Smooth muscle cell (in vitro differentiated cells): ENCODE results near the gene RMRP. TPM values are rescaled to one million over a fixed set of nuclear protein-coding genes. Genes with fewer than 3 reads are reported as not detected.

Experiments
- DNase-seq: peaks from one replicate; lab custom pipeline; 2025; ENCODE audit not compliant: unreplicated experiment; lab: John Stamatoyannopoulos, UW
- H2AFZ ChIP-seq: fragments of 200-600 bp; sonication (generic); 2 replicates; pipeline ENCODE4 v1.6.0; 2016; ENCODE audit warnings: antibody characterized with exemption, low read depth, mild to moderate bottlenecking
- H3F3A ChIP-seq: fragments of 200-600 bp; sonication (generic); 2 replicates; pipeline ENCODE4 v1.6.0; 2017; ENCODE audit warnings: antibody characterized with exemption, low read depth
- H3K27ac ChIP-seq: fragments of 200-600 bp; sonication (generic); 2 replicates; pipeline ENCODE4 v1.5.1; 2016; ENCODE audit warnings: low read depth, mild to moderate bottlenecking
- H3K27me3 ChIP-seq: fragments of 200-600 bp; sonication (generic); 2 replicates; pipeline ENCODE4 v1.6.1; 2016; ENCODE audit warnings: low read depth, mild to moderate bottlenecking
- H3K36me3 ChIP-seq: fragments of 200-600 bp; sonication (generic); 2 replicates; pipeline ENCODE4 v1.5.1; 2016; ENCODE audit warnings: low read depth
- H3K4me1 ChIP-seq: fragments of 200-600 bp; sonication (generic); 2 replicates; pipeline ENCODE4 v1.5.1; 2016; ENCODE audit warnings: low read depth
- H3K4me2 ChIP-seq: fragments of 200-600 bp; sonication (generic); 2 replicates; pipeline ENCODE4 v1.6.0; 2016; ENCODE audit warnings: mild to moderate bottlenecking
- H3K4me3 ChIP-seq: fragments of 200-600 bp; sonication (generic); 2 replicates; pipeline ENCODE4 v1.5.1; 2016; ENCODE audit warnings: mild to moderate bottlenecking
- H3K79me2 ChIP-seq: fragments of 200-600 bp; sonication (generic); 2 replicates; pipeline ENCODE4 v1.6.0; 2016; ENCODE audit warnings: low read depth, mild to moderate bottlenecking
- H3K9ac ChIP-seq: fragments of 200-600 bp; sonication (generic); 2 replicates; pipeline ENCODE4 v1.6.0; 2016; ENCODE audit warnings: low read depth
- H3K9me3 ChIP-seq: fragments of 200-600 bp; sonication (generic); replicated peaks from 2 replicates; pipeline ENCODE4 v1.5.1; 2016; ENCODE audit warnings: low read depth
- H4K20me1 ChIP-seq: fragments of 200-600 bp; sonication (generic); 2 replicates; pipeline ENCODE4 v1.6.0; 2016; ENCODE audit warnings: low read depth
- CTCF ChIP-seq: fragments of 200-600 bp; sonication (generic); IDR thresholded peaks from 2 replicates; pipeline ENCODE4 v1.5.1; 2017; ENCODE audit warnings: borderline replicate concordance, mild to moderate bottlenecking, antibody characterized with exemption; ENCODE audit not compliant: insufficient read depth, poor library complexity, severe bottlenecking
- WGBS: methylation state at CpG from one replicate; pipeline ENCODE4 v1.1.7; 2016; ENCODE audit warnings: low lambda C conversion rate; 5-methylcytosine and 5-hydroxymethylcytosine counted together
- polyA plus RNA-seq: library from polyadenylated mRNA; unstranded; fragments of >200 nt; fragmentation: Nextera tagmentation; extraction: Ambion mirVana; gene quantifications from 2 replicates; pipeline ENCODE4 v1.2.1, GENCODE V29; 2016
- total RNA-seq: library from RNA; depleted of rRNA; stranded (reverse); fragments of >200 nt; gene quantifications from 2 replicates; pipeline ENCODE4 v1.2.3, GENCODE V29; 2014

Gene RMRP
- total and polyA plus RNA-seq, 2 experiments from 2014 or later = 10,156 TPM; not detected in 1

- H3K9ac ChIP-seq = no peak overlapping the region
- H3K4me1 ChIP-seq = peaks cover under 1% of the 10 kb centered on the region
- no peaks in the 10 kb centered on the region for H3K36me3 ChIP-seq
- peaks cover 3% of the 10 kb centered on the region for H3K79me2 ChIP-seq
- peaks cover 53% of the 10 kb centered on the region for H4K20me1 ChIP-seq
- no peak for TF ChIP-seq CTCF
- no peak overlapping the region for H3K4me3 ChIP-seq
- peaks cover 53% of the 10 kb centered on the region for H3F3A ChIP-seq
- H3K27ac ChIP-seq = peak overlapping the region; percentile 44
- H3K27me3 ChIP-seq = no peaks in the 10 kb centered on the region
- H3K4me2 ChIP-seq = no peak overlapping the region
- WGBS = 63% methylated on average over 3 of the region's 3 CpGs
- DNase-seq = no peak
- H3K9me3 ChIP-seq = no peaks in the 10 kb centered on the region
- H2AFZ ChIP-seq = no peak overlapping the region
Measured at GRCh38 chr9:35681341-35682002, 23.7 kb upstream of the RMRP start.

DNA sequence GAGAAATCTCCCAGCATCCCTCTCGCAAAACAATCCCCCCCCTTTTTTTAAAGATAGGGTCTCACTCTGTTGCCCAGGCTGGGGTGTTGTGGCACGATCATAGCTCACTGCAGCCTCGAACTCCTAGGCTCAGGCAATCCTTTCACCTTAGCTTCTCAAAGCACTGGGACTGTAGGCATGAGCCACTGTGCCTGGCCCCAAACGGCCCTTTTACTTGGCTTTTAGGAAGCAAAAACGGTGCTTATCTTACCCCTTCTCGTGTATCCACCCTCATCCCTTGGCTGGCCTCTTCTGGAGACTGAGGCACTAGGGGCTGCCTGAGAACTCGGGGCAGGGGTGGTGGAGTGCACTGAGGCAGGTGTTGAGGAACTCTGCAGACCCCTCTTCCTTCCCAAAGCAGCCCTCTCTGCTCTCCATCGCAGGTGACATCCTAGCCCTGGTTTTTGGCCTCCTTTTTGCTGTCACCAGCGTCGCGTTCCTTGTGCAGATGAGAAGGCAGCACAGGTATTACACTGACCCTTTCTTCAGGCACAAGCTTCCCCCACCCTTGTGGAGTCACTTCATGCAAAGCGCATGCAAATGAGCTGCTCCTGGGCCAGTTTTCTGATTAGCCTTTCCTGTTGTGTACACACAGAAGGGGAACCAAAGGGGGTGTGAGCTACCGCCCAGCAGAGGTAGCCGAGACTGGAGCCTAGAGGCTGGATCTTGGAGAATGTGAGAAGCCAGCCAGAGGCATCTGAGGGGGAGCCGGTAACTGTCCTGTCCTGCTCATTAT, 22.7 kb upstream of the RMRP start:
- Histone ChIP-seq H3K9me3 (no peaks in the 10 kb centered on the region), H3K4me2 (no peak overlapping the region), H2AFZ (no peak overlapping the region), H3K4me3 (no peak overlapping the region), H3K9ac (no peak overlapping the region), H3K36me3 (no peaks in the 10 kb centered on the region), H3K79me2 (no peaks in the 10 kb centered on the region), H3K27ac (no peak overlapping the region), H4K20me1 (peaks cover 44% of the 10 kb centered on the region), H3F3A (peaks cover 48% of the 10 kb centered on the region), H3K27me3 (no peaks in the 10 kb centered on the region), H3K4me1 (peaks cover 5% of the 10 kb centered on the region)
- no peak for TF ChIP-seq CTCF
- no peak for DNase-seq
- WGBS = 56% methylated on average over 15 of the region's 15 CpGs

GRCh38 chr9:35679766-35680330, 22.0 kb upstream of the RMRP start:
- H2AFZ ChIP-seq = no peak overlapping the region
- no peaks in the 10 kb centered on the region for H3K79me2 ChIP-seq
- H3K27me3 ChIP-seq = no peaks in the 10 kb centered on the region
- peaks cover 37% of the 10 kb centered on the region for H4K20me1 ChIP-seq
- no peak overlapping the region for H3K9ac ChIP-seq
- no peak for TF ChIP-seq CTCF
- no peak overlapping the region for H3K4me3 ChIP-seq
- peaks cover 44% of the 10 kb centered on the region for H3F3A ChIP-seq
- H3K4me2 ChIP-seq = no peak overlapping the region
- 88% methylated on average over 8 of the region's 8 CpGs for WGBS
- no peaks in the 10 kb centered on the region for H3K9me3 ChIP-seq
- no peak for DNase-seq
- H3K27ac ChIP-seq = no peak overlapping the region
- H3K4me1 ChIP-seq = peaks cover 5% of the 10 kb centered on the region
- no peaks in the 10 kb centered on the region for H3K36me3 ChIP-seq
